ENCODE data around the gene FKBP5.
"Not testable (repeated sequence)": the region's sequence is repeated elsewhere in the genome, so short reads cannot be mapped to it uniquely, and the experiment has no call there.

The FKBP5 gene

DNA sequence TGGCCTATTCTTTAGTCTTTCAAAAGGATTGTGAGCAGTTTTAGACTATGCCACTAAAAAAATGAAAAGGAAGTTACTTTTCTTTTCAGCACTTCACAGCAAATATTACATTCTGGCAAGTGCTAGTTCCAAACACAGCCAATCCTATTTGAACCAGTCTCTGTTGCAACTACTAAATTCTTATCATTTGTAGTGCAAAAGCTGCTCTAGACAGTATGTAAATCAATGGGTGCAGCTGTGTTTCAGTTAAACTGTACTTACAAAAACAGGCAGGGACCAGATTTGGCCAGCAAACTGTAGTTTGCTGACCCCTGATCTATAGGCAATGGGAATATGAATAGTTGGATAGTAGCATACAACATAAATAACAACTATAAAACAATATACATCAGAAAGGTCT, 107.9 kb downstream of the FKBP5 start:
- DNase-seq = no peak

DNA sequence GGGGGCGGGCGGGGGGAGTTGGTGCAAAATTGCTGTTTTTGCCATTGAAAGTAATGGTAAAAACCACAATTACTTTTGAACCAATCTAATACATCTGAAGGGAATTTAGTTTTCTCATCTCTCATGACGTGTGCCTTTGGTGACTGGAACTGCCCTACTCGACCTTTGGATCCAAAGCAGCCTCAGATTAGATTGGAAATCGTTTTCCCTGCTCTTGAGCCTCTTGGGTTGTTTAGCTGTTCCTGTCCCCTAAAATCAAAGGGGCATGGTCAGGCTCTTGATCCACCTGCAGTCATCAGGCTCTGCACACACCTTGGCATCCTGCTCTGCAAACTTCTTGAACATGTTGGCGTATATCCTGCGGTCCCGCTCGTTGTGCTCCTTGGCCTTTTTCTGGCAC, 112.0 kb downstream of the FKBP5 start:
- DNase-seq = no peak

DNA sequence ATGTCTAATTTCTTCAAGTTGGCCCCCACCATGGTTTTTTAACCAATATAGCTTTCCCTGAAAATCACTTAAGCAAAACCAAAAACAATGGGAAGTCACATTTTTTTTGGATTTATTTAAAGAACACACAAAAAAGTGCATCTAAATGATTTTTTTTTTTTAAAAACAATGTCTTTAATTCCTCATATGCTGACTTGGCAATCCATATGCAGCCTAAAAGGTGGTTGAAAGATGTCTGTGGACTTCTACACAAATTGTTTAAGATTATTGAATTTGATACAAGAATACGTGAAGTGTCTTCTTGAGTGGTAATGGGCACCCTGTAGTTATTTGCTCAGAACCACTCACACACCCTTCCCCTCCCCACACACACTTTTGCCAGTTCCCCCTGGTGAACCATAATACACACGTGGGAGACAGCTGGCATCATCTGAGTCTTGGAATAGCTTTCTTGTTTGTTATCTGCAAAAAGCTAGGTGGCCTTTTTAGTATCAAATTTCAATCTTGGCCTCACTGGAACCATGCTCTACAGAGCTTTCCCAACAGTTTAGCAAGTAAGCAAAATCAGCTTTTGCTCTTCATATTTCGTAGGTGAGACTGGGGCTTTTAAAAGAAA, 115.1 kb downstream of the FKBP5 start:
- DNase-seq = no peak

DNA sequence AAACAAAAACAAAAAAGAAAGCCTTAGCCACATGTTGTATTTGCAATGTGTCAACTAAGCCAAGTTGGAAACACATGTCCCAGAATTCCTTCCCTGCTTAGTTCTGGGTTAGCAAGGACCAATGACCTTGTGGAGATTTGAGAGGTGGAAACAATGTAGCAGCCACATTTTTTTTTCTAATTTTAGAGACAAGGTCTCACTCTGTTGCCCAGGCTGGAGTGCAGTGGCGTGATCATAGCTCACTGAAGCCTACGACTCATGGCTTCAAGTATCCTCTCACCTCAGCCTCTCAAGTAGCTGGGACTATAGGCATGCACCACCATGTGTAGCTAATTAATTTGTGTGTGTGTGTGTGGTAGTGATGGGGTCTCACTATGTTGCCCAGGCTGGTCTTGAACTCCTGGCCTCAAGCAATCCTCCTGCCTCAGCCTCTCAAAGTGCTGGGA, 117.8 kb downstream of the FKBP5 start:
- not testable (repeated sequence) for DNase-seq

DNA sequence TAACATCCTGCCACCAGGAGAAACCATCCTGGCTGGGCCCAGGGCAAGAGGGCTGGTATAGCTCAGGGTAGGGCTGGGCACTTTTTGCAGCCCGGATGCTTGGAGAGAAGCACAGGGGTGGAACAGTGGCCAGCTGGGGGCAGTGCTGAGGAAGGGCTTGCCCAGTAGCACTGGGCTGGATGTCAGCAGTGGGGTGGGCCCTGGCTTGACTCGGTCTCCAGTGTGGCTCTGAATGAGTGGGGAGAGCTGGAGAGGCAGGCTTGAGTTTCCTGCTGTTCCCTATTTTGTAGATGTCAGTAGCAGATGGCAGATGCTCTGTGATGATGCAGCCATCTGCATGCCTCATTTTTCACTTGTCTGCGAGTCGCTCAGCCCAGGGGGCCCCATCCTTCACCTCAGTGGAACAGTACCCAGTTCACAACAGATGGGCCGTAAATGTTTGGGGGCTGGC, 119.7 kb downstream of the FKBP5 start:
- DNase-seq = no peak

DNA sequence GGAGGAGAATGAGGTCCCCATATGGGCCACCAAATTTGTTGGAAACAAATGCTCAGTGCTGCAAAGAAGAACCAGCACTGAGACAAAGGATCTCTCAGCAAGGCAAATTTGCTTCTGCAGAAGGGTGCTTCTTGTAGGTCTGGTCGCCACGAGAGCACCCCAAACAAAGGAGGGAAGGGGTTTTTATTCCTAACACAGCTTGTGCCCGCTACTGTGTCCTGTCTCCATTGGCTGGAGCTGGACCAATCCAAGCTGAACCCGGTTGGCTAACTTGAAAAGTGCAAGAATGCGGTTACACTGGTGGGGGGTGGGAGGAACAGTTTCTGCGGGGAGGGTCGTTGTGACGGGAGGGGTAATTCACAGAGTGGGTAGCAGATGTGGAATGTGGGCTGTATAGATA, 121.9 kb downstream of the FKBP5 start:
- no peak for DNase-seq

DNA sequence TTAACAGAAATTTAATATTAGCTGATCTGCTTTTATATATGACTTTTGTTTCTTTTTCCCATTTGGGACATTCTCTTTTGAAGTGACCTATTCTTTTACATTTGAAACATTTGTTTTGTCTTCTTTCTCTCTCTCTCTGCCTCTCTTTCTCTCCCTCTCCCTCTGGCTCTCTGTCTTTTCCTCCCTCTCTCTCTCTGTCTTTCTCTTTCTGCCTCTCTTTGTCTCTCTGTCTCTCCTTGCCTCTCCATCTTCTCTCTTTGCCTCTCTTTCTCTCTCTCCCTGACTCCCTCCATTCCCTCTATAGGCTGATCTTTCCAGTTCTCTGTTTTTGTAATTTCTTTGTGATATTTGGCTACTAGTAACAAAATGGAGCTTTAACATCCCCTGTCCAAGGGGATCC, 124.0 kb downstream of the FKBP5 start:
- DNase-seq = no peak

DNA sequence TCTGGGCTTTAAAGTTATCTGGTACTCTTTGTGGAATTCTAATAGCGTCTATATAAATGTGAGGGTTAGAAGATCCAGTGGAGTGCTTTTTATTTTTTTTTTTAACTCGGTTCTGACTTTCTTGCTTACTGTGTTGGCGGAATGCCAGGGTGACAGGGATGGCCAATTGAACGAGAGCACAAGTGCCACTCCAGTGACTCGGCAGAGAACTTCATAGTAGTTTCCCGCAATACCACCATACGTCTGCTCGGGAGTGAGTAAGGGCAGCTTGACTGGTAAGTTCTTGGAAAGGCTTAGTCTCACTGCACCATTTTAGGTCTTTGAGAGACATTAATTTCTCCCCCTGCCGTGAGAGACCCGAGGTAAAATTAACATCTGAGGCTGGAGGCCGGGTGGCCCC, 126.7 kb downstream of the FKBP5 start:
- no peak for DNase-seq

DNA sequence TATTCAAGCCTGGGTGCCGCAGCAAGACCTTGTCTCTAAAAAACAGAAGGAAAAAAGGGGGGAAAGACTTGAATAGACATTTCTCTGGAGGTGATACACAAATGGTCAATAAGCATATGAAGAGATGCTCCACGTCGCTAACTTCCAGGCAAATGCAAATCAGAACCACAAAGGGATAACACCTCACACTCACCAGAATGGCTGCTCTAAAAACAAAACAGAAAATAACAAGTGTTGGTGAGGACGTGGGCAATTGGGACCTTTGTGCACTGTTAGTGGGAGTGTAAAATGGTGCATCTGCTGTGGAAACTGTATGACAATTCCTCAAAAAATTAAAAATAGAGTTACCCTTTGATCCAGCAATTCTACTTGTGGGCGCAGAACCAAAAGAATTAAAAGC, 127.6 kb downstream of the FKBP5 start:
- no peak for DNase-seq

DNA sequence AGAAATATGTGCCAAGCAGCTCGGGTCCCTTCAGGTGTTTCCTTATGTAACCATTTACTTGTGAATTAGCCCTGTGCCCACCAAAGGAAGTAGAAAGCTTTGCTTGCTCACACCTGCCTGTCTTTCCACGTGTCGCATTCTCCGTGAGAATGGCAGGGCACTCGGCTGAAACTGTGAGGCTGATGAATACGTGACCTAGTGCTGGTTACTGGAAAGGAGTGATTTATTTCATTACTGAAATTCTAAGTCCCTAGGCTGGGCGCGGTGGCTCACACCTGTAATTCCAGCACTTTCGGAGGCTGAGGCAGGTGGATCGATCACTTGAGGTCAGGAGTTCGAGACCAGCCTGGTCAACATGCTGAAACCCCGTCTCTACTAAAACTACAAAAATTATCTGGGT, 130.1 kb downstream of the FKBP5 start:
- no peak for DNase-seq

DNA sequence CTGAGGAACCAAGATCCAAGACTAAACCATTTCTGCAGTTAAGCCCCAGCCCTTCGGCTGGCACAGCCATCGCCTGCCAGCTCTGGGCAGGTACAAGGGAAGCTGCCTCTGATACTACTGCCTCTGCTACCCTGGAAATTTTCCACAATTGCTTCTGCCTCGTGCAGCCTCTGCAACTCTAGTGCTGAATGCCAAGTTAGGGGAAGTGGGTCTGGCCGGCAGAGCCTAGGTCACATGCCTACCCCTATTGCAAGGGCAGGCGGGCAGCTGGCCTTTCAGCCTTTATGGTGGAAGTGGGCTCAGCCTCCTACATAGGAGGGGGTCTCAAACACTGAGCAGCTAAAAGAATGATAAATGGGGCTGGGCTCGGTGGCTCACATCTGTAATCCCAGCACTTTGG, 131.5 kb downstream of the FKBP5 start:
- DNase-seq = no peak

DNA sequence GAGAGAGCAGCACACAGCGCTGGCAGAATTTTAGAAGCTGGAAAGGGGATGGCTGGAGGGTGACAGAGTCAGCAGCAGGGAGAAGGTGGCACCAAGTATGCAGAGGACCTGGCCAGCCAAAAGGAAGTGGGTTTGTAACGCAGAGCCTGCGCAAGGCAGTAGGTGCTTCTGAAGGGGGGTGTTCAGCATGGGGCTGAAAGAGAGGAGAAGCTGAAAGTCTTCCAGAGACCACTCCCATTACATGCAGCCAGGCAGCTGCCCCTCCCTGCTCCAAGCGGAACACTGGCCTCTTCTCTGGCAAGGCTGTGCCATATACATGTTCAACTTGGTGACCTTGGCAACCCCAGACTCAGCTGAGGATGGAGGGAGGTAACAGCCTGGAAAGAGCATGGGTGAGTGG, 133.9 kb downstream of the FKBP5 start:
- DNase-seq = no peak

DNA sequence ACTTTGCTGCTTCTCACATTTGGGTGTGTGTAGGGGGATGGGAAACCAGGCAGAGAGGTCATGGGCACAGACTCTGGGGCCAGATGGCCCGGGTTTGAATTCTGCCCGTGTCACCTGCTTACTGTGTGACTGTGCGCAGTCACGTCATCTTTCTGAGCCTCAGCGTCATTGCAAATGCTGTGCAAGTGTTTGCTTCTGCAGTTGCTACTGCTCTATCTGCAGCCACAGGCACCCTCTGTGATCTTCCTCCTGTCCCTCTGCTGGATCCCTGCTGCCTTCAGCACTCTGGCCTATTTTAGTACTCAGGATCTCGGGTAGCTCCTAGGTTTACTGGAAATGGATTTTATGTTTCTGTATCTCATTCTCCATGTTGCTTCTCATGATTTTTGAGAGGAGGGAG, 135.4 kb downstream of the FKBP5 start:
- DNase-seq = no peak

DNA sequence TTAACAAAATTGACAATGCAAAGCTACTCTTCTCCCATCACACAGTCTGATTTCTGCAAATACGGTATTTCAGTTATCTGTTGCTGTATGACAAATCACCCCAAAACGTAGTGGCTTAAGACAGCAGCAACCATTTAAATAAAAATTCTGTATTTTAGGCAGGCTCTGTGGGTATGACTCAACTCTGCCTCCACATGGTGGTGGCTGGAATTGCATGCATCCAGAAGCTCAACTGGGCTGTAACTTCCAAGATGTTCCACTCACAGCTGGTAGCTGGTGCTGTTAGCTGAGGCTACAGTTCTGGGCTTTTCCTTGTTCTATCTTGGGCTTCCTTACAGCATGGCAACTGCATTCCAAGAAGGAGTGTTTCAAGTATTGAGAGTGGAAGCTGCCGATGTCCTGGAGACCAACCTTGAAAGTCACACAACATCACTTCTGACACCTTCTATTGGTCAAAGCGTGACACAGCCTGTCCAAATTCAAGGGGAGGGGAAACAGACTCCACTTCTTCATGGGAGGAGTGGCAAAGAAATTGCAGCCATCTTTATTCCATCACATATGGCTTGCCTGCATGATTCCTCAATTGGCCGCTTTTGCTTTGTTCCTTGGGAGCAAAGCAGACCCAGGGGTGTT, 136.3 kb downstream of the FKBP5 start:
- DNase-seq = no peak

DNA sequence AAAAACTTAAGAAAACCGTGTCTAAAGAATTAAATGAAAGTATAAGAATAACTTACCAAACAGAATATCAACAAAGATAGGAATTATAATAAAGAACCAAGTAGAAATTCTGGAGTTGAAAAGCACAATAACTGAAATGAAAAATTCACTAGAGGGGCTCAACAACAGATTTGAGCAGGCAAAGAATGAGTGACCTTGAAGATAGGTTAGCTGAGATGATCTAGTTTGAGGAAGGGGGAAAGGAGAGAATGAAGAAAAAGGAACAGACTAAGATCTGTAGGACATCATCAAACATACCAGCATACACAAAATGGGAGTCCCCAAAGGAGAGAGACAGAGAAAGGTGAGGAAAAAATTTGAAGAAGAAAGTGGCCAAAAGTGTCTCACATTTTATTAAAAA, 138.3 kb downstream of the FKBP5 start:
- no peak for DNase-seq

DNA sequence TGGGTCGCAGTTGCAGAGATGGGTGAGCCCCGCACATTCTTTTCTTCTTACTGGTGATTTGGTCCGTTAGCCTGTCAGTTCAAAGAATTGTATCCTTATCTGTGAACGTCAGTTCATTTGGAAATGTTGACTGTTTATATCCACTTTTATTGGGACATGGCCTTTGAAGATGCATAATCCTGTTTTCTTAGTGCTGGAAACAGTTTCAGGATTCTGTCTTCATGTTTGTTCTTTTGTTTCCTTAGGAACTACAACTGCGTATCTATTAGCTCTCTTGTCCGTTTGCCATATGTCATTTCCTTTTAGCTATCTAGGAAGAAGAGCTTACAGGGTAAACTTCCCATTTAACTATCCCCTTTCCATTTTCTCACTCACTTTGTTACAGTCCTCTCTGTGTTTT, 141.0 kb downstream of the FKBP5 start:
- DNase-seq = no peak

DNA sequence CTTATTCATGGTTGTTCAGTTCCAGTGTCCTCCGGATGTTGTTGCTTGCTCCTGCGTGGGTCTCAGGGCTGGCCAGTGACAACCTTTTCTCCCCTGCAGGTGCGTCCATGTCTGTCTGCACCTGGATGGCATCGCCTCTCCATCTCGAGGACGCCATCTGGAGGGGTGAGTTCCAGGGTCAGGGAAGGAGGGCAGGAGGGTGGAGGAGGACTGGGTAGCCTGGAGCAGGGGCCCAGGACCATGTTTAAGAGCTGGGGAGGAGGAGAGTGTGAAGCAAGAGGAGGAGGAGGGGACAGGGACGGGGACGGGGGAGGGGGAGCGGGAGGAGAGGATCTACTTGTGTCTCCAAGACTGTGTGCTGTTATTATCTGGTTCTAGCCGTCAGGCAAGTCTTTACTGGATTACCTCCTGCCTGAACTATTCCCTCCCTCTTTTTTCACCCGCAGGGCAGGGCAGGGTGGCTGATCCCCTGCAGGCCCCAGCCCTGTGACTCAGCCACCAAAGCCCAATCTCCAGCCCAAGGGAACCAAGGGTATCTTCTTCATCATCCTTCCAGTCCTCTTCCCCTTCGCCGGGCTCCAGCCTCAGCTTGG, 143.8 kb downstream of the FKBP5 start:
- DNase-seq = no peak

DNA sequence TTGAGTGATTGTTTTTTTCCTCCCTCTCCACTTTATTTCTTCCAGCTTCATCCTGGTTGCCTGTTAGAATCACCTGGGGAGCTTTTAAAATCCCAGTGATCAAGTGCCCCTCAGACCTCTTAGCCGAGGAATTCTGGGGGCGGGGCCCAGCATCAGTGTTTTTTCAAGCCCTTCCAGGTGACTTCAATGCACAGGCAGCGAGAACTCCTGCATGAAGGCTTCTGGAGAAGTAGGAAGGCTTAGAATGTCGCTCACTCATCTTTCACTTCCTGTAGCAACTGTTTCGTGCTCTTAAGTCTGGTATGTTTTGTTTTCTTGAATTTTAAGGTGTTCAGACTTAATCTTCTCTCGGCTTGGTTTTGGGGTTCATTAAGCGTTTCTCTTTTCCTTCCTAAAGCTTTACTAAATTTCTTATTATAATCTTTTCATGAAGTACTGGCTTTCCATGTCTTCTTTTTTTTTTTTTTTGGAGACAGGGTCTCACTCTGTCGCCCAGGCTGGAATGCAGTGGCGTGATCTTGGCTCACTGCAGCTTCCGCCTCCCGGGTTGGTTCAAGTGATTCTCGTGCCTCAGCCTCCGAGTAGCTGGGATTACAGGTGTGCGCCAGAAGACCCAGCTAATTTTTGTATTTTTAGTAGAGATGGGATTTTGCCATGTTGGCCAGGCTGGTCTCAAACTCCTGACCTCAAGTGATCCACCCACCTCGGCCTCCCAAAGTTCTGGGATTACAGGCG, 145.1 kb downstream of the FKBP5 start:
- no peak for DNase-seq

DNA sequence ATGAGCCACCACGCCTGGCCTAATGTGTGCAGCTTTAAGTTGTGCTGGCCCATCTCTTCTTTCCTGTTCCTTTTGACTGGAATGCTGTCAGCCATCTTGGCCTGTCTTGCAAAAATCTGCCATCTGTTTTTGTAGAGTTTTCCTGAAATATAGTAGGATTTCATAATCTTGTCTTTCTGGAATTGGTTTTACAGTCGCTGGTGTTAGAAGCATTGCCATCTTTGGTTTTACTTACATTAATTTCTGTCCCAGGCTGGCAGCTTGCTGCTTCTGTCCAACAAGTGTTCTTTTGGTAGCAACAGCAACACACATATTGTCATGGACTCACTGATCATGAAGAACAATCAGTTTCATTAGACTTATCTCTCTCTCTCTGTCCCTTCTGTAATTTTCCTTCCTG, 146.9 kb downstream of the FKBP5 start:
- DNase-seq = no peak

DNA sequence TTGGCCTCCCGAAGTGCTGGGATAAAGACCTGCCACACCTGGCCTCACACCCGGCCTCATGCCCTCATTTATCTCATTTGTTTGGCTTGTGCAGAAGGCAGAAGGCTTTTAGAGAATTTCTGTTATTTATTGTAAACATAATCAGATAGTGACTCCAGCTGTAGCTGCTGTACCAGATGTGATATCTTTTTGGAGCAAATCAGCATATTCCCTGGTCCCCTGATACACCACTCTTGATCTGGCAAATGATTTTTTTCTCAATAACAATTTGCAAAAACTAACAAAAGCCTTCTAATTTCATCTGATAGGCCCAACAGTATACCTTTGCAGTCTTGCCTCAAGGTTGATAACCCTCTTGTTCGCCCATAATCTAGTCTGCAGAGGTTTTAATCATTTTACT, 149.5 kb downstream of the FKBP5 start:
- DNase-seq = no peak

DNA sequence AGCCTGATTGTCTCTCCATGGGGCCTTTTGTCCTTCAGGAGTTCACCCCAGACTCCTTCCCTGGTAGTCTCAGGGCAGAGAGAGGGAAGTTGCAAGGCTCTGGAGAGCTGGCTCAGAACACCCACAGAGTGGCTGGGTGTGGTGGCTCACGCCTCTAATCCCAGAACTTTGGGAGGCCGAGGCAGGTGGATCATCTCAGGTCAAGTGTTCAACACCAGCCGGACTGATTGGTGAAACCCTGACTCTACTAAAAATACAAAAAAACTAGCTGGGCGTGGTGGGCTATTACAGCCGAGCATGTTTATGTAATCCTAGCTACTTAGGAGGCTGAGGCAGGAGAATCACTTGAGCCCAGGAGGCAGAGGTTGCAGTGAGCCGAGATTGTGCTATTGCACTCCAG, 152.9 kb downstream of the FKBP5 start:
- not testable (repeated sequence) for DNase-seq

DNA sequence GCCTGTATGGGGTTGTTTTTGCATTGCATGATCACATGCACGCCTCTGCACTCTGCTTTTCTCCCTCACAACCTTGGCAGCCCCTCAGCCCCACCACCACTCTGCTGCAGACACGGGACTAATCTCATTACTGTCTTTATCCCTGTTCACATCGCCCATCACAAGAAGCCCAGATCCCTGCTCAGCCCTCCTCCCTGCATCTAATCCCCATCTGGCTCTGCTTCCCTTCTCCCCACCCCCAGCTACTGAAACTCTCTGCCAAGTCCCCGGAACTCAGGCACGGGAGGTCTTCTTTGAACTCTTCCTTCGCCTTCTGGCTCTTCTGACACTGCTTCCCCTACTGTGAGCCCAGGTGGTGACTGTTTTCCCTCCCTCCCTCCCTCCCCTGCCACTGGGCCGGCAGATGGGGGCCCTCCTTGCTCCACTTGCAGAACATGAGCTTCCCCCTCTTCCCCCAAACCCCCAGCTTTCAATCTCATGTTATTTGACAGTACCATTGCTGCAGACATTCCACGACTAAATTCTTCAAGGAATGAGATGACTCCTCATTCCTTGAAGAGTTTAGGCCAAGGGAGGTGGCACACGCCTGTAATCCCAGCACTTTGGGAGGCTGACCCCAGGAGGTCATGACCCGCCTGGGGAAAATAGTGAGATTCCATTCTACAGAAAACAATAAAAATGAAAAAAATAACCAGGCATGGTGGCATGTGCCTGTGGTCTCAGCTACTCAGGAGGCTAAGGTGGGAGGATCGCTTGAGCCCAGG, 154.1 kb downstream of the FKBP5 start:
- no peak for DNase-seq

DNA sequence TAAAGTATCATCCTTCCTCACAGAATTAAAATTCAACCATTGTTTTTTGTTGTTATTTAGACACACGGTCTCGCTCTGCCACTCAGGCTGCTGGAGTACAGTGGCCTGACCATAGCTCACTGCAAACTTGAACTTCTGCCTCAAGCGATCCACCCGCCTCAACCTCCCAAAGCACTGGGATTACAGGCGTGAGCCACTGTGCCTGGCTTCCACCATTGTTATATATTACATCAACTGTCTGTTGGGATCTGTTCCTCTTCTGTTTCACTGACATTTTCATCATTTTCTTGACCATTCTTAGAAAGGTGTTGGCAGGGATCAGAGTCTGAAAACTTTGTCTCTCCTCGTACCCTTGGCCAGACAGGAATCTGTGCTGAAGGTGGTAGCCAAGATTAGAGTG, 154.7 kb downstream of the FKBP5 start:
- DNase-seq = no peak

Measured in NCI-H1930 (cell line).